ENCODE measurements around the gene MTMR2.

- TF ChIP-seq CTCF (IDR thresholded peaks at IDR 0.05; ENCODE audit: poor library complexity): no peak
- TF ChIP-seq EZH2 (IDR thresholded peaks at IDR 0.05; ENCODE audit: borderline replicate concordance): no peak
Observed at GRCh38 chr11:95913830-95914615, 9.9 kb downstream of the MTMR2 start.

Measured in hepatocyte (in vitro differentiated cells).